Skeletal muscle satellite cell (primary cell): Measurements from ENCODE around the gene SPSB4.

Experiments
- H3K27me3 ChIP-seq: 2 replicates; pipeline ENCODE4 v1.7.0; 2013; ENCODE audit warnings: low read length; ENCODE audit not compliant: control insufficient read depth, insufficient read depth
- H3K36me3 ChIP-seq: 2 replicates; pipeline ENCODE4 v1.7.0; 2013; ENCODE audit warnings: mild to moderate bottlenecking, control low read depth, low read length; ENCODE audit not compliant: insufficient read depth
- H3K4me1 ChIP-seq: 2 replicates; pipeline ENCODE4 v1.7.0; 2013; ENCODE audit warnings: low read length; ENCODE audit not compliant: control insufficient read depth, insufficient read depth
- H3K4me2 ChIP-seq: 2 replicates; pipeline ENCODE4 v1.7.0; 2013; ENCODE audit warnings: mild to moderate bottlenecking, low read length
- H3K4me3 ChIP-seq: 2 replicates; pipeline ENCODE4 v1.7.0; 2013; ENCODE audit warnings: low read length
- H3K9ac ChIP-seq: 2 replicates; pipeline ENCODE4 v1.7.0; 2013; ENCODE audit warnings: mild to moderate bottlenecking, low read depth, low read length, moderate library complexity
- H3K9me3 ChIP-seq: replicated peaks from 2 replicates; pipeline ENCODE4 v1.7.0; 2013; ENCODE audit warnings: mild to moderate bottlenecking, control low read depth, low read length

Gene SPSB4

GRCh38 chr3:141056751-141057171, 5.6 kb downstream of the SPSB4 start:
- H3K27me3 ChIP-seq, result peaks cover 50% of the 10 kb centered on the region
- no peaks in the 10 kb centered on the region for H3K36me3 ChIP-seq
- H3K9ac ChIP-seq, result no peak overlapping the region
- H3K4me1 ChIP-seq, result peaks cover 2% of the 10 kb centered on the region
- H3K4me2 ChIP-seq, result no peak overlapping the region
- no peaks in the 10 kb centered on the region for H3K9me3 ChIP-seq
- H3K4me3 ChIP-seq, result no peak overlapping the region

GRCh38 chr3:141057436-141057835, 6.3 kb downstream of the SPSB4 start:
- H3K9ac ChIP-seq, result no peak overlapping the region
- no peak overlapping the region for H3K4me3 ChIP-seq
- no peaks in the 10 kb centered on the region for H3K4me1 ChIP-seq
- H3K4me2 ChIP-seq, result no peak overlapping the region
- no peaks in the 10 kb centered on the region for H3K9me3 ChIP-seq
- H3K27me3 ChIP-seq, result peaks cover 44% of the 10 kb centered on the region
- no peaks in the 10 kb centered on the region for H3K36me3 ChIP-seq

GRCh38 chr3:141057946-141058800, 7.0 kb downstream of the SPSB4 start:
- H3K9me3 ChIP-seq, result no peaks in the 10 kb centered on the region
- H3K9ac ChIP-seq, result no peak overlapping the region
- peaks cover 46% of the 10 kb centered on the region for H3K27me3 ChIP-seq
- H3K4me2 ChIP-seq, result no peak overlapping the region
- no peaks in the 10 kb centered on the region for H3K4me1 ChIP-seq
- no peak overlapping the region for H3K4me3 ChIP-seq
- no peaks in the 10 kb centered on the region for H3K36me3 ChIP-seq

- H3K27me3 ChIP-seq, result peaks cover 43% of the 10 kb centered on the region
- H3K4me2 ChIP-seq, result no peak overlapping the region
- no peaks in the 10 kb centered on the region for H3K36me3 ChIP-seq
- H3K4me3 ChIP-seq, result no peak overlapping the region
- no peaks in the 10 kb centered on the region for H3K9me3 ChIP-seq
- no peak overlapping the region for H3K9ac ChIP-seq
- H3K4me1 ChIP-seq, result no peaks in the 10 kb centered on the region
These were observed 7.8 kb downstream of the SPSB4 start for GRCh38 chr3:141058996-141059395.

- Histone ChIP-seq H3K27me3 (peaks cover 45% of the 10 kb centered on the region), H3K4me3 (no peak overlapping the region), H3K9me3 (no peaks in the 10 kb centered on the region), H3K4me2 (no peak overlapping the region), H3K4me1 (no peaks in the 10 kb centered on the region), H3K36me3 (no peaks in the 10 kb centered on the region), H3K9ac (no peak overlapping the region)
These were observed 8.7 kb downstream of the SPSB4 start for GRCh38 chr3:141059816-141060215.

GRCh38 chr3:141060327-141060726, 9.2 kb downstream of the SPSB4 start:
- Histone ChIP-seq H3K36me3 (no peaks in the 10 kb centered on the region), H3K4me3 (no peak overlapping the region), H3K9ac (no peak overlapping the region), H3K4me2 (no peak overlapping the region), H3K4me1 (no peaks in the 10 kb centered on the region), H3K27me3 (peaks cover 40% of the 10 kb centered on the region), H3K9me3 (no peaks in the 10 kb centered on the region)

- Histone ChIP-seq H3K4me1 (no peaks in the 10 kb centered on the region), H3K9ac (no peak overlapping the region), H3K27me3 (peaks cover 33% of the 10 kb centered on the region), H3K36me3 (no peaks in the 10 kb centered on the region), H3K4me2 (no peak overlapping the region), H3K4me3 (no peak overlapping the region), H3K9me3 (no peaks in the 10 kb centered on the region)
These were observed 12.7 kb downstream of the SPSB4 start for GRCh38 chr3:141063831-141064230.

GRCh38 chr3:141064255-141064926, 13.2 kb downstream of the SPSB4 start:
- no peaks in the 10 kb centered on the region for H3K4me1 ChIP-seq
- no peaks in the 10 kb centered on the region for H3K36me3 ChIP-seq
- H3K4me3 ChIP-seq, result no peak overlapping the region
- peaks cover 32% of the 10 kb centered on the region for H3K27me3 ChIP-seq
- no peak overlapping the region for H3K4me2 ChIP-seq
- no peak overlapping the region for H3K9ac ChIP-seq
- H3K9me3 ChIP-seq, result no peaks in the 10 kb centered on the region

GRCh38 chr3:141065258-141065657, 14.1 kb downstream of the SPSB4 start:
- H3K36me3 ChIP-seq, result no peaks in the 10 kb centered on the region
- H3K4me1 ChIP-seq, result no peaks in the 10 kb centered on the region
- no peak overlapping the region for H3K9ac ChIP-seq
- no peak overlapping the region for H3K4me3 ChIP-seq
- peaks cover 29% of the 10 kb centered on the region for H3K27me3 ChIP-seq
- H3K9me3 ChIP-seq, result no peaks in the 10 kb centered on the region
- no peak overlapping the region for H3K4me2 ChIP-seq

GRCh38 chr3:141065841-141066805, 15.0 kb downstream of the SPSB4 start:
- H3K36me3 ChIP-seq, result no peaks in the 10 kb centered on the region
- H3K27me3 ChIP-seq, result peaks cover 25% of the 10 kb centered on the region
- H3K4me2 ChIP-seq, result no peak overlapping the region
- no peaks in the 10 kb centered on the region for H3K4me1 ChIP-seq
- no peak overlapping the region for H3K9ac ChIP-seq
- H3K4me3 ChIP-seq, result no peak overlapping the region
- no peaks in the 10 kb centered on the region for H3K9me3 ChIP-seq
